H1 (cell line): ENCODE measurements around the gene POLN. TPM values are rescaled to one million over a fixed set of nuclear protein-coding genes. Genes with fewer than 3 reads are reported as not detected.

Experiments
- CTCF ChIA-PET: fragments of 300-600 bp; sonication (Branson Sonifier 250); formaldehyde crosslinking; loops from one replicate; lab custom pipeline; 2021; ENCODE audit not compliant: partially characterized antibody; lab: Charles Lee
- POLR2A ChIA-PET: fragments of 300-600 bp; sonication (Branson Sonifier 250); formaldehyde crosslinking; loops from one replicate; lab custom pipeline; 2021; ENCODE audit warnings: inconsistent platforms; ENCODE audit not compliant: partially characterized antibody; lab: Charles Lee
- DNase-seq, 2 experiments: peaks; one replicate each; pipeline versions ENCODE4 v3.0.0 to v3.0.0-alpha.2; 2010 to 2022; ENCODE audit warnings: low spot score in 2 of 2, low read depth in 1 of 2, mixed read lengths in 1 of 2
- FAIRE-seq: peaks from 2 replicates; lab custom pipeline; 2011; peaks lifted over from hg19 to GRCh38; lab: Jason Lieb, UNC
- H2AFZ ChIP-seq: 2 replicates; pipeline ENCODE4 v1.8.1; 2012; ENCODE audit warnings: low read length, inconsistent platforms
- H2AK5ac ChIP-seq: 2 replicates; pipeline ENCODE4 v1.6.1; 2013; ENCODE audit warnings: low read depth, low read length
- H2BK120ac ChIP-seq: replicated peaks from 2 replicates; pipeline ENCODE3; 2013; ENCODE audit warnings: low read depth, low read length, inconsistent platforms
- H2BK12ac ChIP-seq: 2 replicates; pipeline ENCODE4 v1.6.1; 2013; ENCODE audit warnings: low read depth, low read length
- H2BK15ac ChIP-seq: 2 replicates; pipeline ENCODE4 v1.6.1; 2013; ENCODE audit warnings: low read length
- H2BK20ac ChIP-seq: 2 replicates; pipeline ENCODE4 v1.6.1; 2013; ENCODE audit warnings: low read length
- H2BK5ac ChIP-seq: 2 replicates; pipeline ENCODE4 v1.6.1; 2013; ENCODE audit warnings: low read depth, low read length
- H3K14ac ChIP-seq: 2 replicates; pipeline ENCODE4 v1.6.1; 2013; ENCODE audit warnings: inconsistent platforms; ENCODE audit not compliant: insufficient read length
- H3K18ac ChIP-seq: 2 replicates; pipeline ENCODE4 v1.6.1; 2013; ENCODE audit warnings: low read length; ENCODE audit errors: extremely low read depth
- H3K23ac ChIP-seq: 2 replicates; pipeline ENCODE4 v1.6.1; 2013; ENCODE audit warnings: inconsistent platforms; ENCODE audit not compliant: insufficient read length
- H3K23me2 ChIP-seq: 2 replicates; pipeline ENCODE4 v1.6.1; 2013; ENCODE audit warnings: low read depth, low read length
- H3K27ac ChIP-seq: 2 replicates; pipeline ENCODE4 v1.6.1; 2011; ENCODE audit warnings: low read depth, low read length, inconsistent platforms
- H3K27me3 ChIP-seq, 4 experiments: replicated peaks in 1 of 4; 1 replicate in 1 of 4; 2 replicates in 3 of 4; pipeline versions ENCODE4 v1.6.1 to v1.8.1; 2011 to 2013; ENCODE audit warnings: low read length in 3 of 4, mild to moderate bottlenecking in 3 of 4, inconsistent platforms in 2 of 4, mixed read lengths in 2 of 4, moderate library complexity in 1 of 4; ENCODE audit not compliant: control insufficient read depth in 3 of 4, insufficient read depth in 3 of 4; ENCODE audit errors: extremely low read depth in 1 of 4
- H3K36me3 ChIP-seq, 4 experiments: 2 replicates each; pipeline versions ENCODE4 v1.6.1 to v1.8.1; 2011 to 2013; ENCODE audit warnings: mild to moderate bottlenecking in 4 of 4, low read length in 3 of 4, moderate library complexity in 2 of 4, control low read depth in 1 of 4, inconsistent platforms in 1 of 4; ENCODE audit not compliant: insufficient read depth in 4 of 4, control insufficient read depth in 2 of 4
- H3K4ac ChIP-seq: replicated peaks from 2 replicates; pipeline ENCODE3; 2013; ENCODE audit warnings: low read length, low read depth, mixed read lengths, inconsistent platforms; ENCODE audit not compliant: insufficient read length
- H3K4me1 ChIP-seq, 4 experiments: replicated peaks in 1 of 4; 1 replicate in 1 of 4; 2 replicates in 3 of 4; pipeline versions ENCODE4 v1.6.1 to v1.8.1; 2011 to 2013; ENCODE audit warnings: low read length in 3 of 4, inconsistent platforms in 2 of 4, mixed read lengths in 1 of 4; ENCODE audit not compliant: insufficient read depth in 4 of 4, control insufficient read depth in 3 of 4
- H3K4me2 ChIP-seq, 2 experiments: 2 replicates each; pipeline versions ENCODE4 v1.6.1 to v1.8.1; 2011 to 2013; ENCODE audit warnings: low read depth in 2 of 2, low read length in 2 of 2, control low read depth in 1 of 2, inconsistent platforms in 1 of 2, mild to moderate bottlenecking in 1 of 2; ENCODE audit not compliant: insufficient read depth in 1 of 2
- H3K4me3 ChIP-seq, 4 experiments: fragments of 200-600, 300-600 bp in 1 of 4; sonication (generic), shearing (Covaris generic), sonication (Bioruptor Twin) in 1 of 4; 2 replicates each; pipeline versions ENCODE4 v1.5.1 to v1.8.1; 2011 to 2016; ENCODE audit warnings: low read length in 4 of 4, low read depth in 3 of 4, control low read depth in 2 of 4, inconsistent platforms in 2 of 4, mild to moderate bottlenecking in 2 of 4, mixed read lengths in 1 of 4, moderate library complexity in 1 of 4; ENCODE audit not compliant: insufficient read depth in 2 of 4; ENCODE audit errors: extremely low read depth in 1 of 4
- H3K56ac ChIP-seq: replicated peaks from 2 replicates; pipeline ENCODE3; 2013; ENCODE audit warnings: low read depth, mild to moderate bottlenecking, mixed read lengths, low read length, inconsistent platforms; ENCODE audit not compliant: insufficient read length
- H3K79me1 ChIP-seq: 2 replicates; pipeline ENCODE4 v1.6.1; 2013; ENCODE audit warnings: low read depth, low read length, control low read depth
- H3K79me2 ChIP-seq, 2 experiments: 2 replicates each; pipeline versions ENCODE4 v1.6.1 to v1.8.1; 2012 to 2013; ENCODE audit warnings: low read length in 2 of 2, mild to moderate bottlenecking in 2 of 2, inconsistent platforms in 1 of 2; ENCODE audit not compliant: insufficient read depth in 2 of 2, control insufficient read depth in 1 of 2
- H3K9ac ChIP-seq, 4 experiments: replicated peaks in 1 of 4; 1 replicate in 1 of 4; 2 replicates in 3 of 4; pipeline versions ENCODE4 v1.6.1 to v1.8.1; 2011 to 2013; ENCODE audit warnings: low read depth in 3 of 4, low read length in 3 of 4, control low read depth in 2 of 4, mild to moderate bottlenecking in 2 of 4, moderate library complexity in 2 of 4, inconsistent platforms in 1 of 4; ENCODE audit errors: extremely low read depth in 1 of 4
- H3K9me3 ChIP-seq, 2 experiments: 2 replicates each; pipeline versions ENCODE4 v1.6.1 to v1.8.1; 2012 to 2013; ENCODE audit warnings: mild to moderate bottlenecking in 2 of 2, moderate library complexity in 2 of 2, control low read depth in 1 of 2, inconsistent platforms in 1 of 2, low read depth in 1 of 2, low read length in 1 of 2, mixed read lengths in 1 of 2; ENCODE audit not compliant: insufficient read depth in 2 of 2
- H4K20me1 ChIP-seq, 2 experiments: replicated peaks in 1 of 2; 2 replicates each; pipeline versions ENCODE3 to v1.8.1; 2011 to 2013; ENCODE audit warnings: inconsistent platforms in 2 of 2, low read length in 2 of 2, mild to moderate bottlenecking in 1 of 2; ENCODE audit not compliant: insufficient read depth in 2 of 2, control insufficient read depth in 1 of 2
- H4K5ac ChIP-seq: 2 replicates; pipeline ENCODE4 v1.6.1; 2013; ENCODE audit warnings: low read length, low read depth, mixed read lengths, inconsistent platforms; ENCODE audit not compliant: insufficient read length
- H4K8ac ChIP-seq: 2 replicates; pipeline ENCODE4 v1.8.0; 2013; ENCODE audit warnings: mild to moderate bottlenecking, moderate library complexity, low read length, inconsistent platforms; ENCODE audit not compliant: insufficient read depth; ENCODE audit errors: extremely low read depth
- H4K91ac ChIP-seq: replicated peaks from 2 replicates; pipeline ENCODE3; 2013; ENCODE audit warnings: low read length, mixed read lengths, inconsistent platforms; ENCODE audit not compliant: insufficient read length
- WGBS, 2 experiments: shearing (Covaris generic) in 1 of 2; methylation state at CpG; one replicate each; pipeline versions ENCODE4 v1.1.6 to v1.1.7; 2013 to 2015; ENCODE audit warnings: low lambda C conversion rate in 2 of 2, mixed read lengths in 2 of 2, inconsistent platforms in 1 of 2, low coverage in 1 of 2, missing lambda C conversion rate in 1 of 2; ENCODE audit not compliant: insufficient replicate concordance in 2 of 2, insufficient coverage in 1 of 2, insufficient read length in 1 of 2; ENCODE audit errors: extremely low coverage in 1 of 2, missing lambda C conversion rate in 1 of 2; 5-methylcytosine and 5-hydroxymethylcytosine counted together
- polyA plus RNA-seq, 7 experiments: library from polyadenylated mRNA; depleted of rRNA in 3 of 7; stranded (reverse) in 5 of 7; unstranded in 2 of 7; fragments of >200 nt in 5 of 7; fragments of 200-250 nt in 2 of 7; gene quantifications; 1 replicate in 5 of 7; 2 replicates in 1 of 7; 4 replicates in 1 of 7; pipeline versions ENCODE4 v1.2.1 to v1.2.3, GENCODE V29; 2011 to 2013; ENCODE audit warnings: missing spikeins in 2 of 7, mixed read lengths in 2 of 7
- total RNA-seq: library from RNA; stranded (reverse); fragmentation: NEBNext Ultra II Directional; extraction: Animal tissue kit (Norgen Biotek cat#: 25700); gene quantifications from 2 replicates; pipeline ENCODE4 v1.2.1, GENCODE V29; 2021
- TF ChIP-seq, protein P1 (sequence below): IDR thresholded peaks from 2 replicates; pipeline ENCODE4 v1.6.1; 2012; ENCODE audit warnings: low read length, inconsistent platforms

The POLN gene
- total and polyA plus RNA-seq, 2 of the 8 experiments (the other 6 are each of a cell fraction or from before 2014, with no cell fraction given): 0.98 to 1.5 TPM

GRCh38 chr4:2155246-2155645 is 86.7 kb downstream of the POLN start:
- Histone ChIP-seq H2BK5ac (no peak overlapping the region), H2AK5ac (no peak overlapping the region), H3K4me1 (no peaks in the 10 kb centered on the region), H3K56ac (no peak overlapping the region), H3K18ac (no peak overlapping the region), H2BK120ac (no peak overlapping the region), H3K9me3 (0 out of 4 replicates have a peak, but pooled peaks cover 0 to 3% of the 10 kb centered on the region in 2 experiments), H3K14ac (no peak overlapping the region), H3K79me2 (no peaks in the 10 kb centered on the region), H2AFZ (no peak overlapping the region), H3K27ac (no peak overlapping the region), H3K4me2 (no peak overlapping the region), H3K23me2 (no peaks in the 10 kb centered on the region), H3K9ac (no peak overlapping the region), H3K4me3 (no peak overlapping the region), H3K27me3 (0 out of 7 replicates have a peak, but pooled peaks cover 0 to 3% (median 0%) of the 10 kb centered on the region in 4 experiments), H4K20me1 (no peaks in the 10 kb centered on the region), H4K8ac (no peak overlapping the region), H3K4ac (no peak overlapping the region), H2BK12ac (no peak overlapping the region), H4K91ac (no peak overlapping the region), H3K23ac (no peak overlapping the region), H2BK15ac (no peak overlapping the region), H3K36me3 (no peaks in the 10 kb centered on the region), H3K79me1 (no peaks in the 10 kb centered on the region), H4K5ac (no peak overlapping the region), H2BK20ac (no peak overlapping the region)
- POLR2A ChIA-PET: no interaction called here
- 90% methylated on average over 7 of the region's 7 CpGs; no CpG with 5 or more reads in 1 of the 2 experiments for WGBS, 2 experiments
- DNase-seq: no peak
- TF ChIP-seq, protein P1, sequence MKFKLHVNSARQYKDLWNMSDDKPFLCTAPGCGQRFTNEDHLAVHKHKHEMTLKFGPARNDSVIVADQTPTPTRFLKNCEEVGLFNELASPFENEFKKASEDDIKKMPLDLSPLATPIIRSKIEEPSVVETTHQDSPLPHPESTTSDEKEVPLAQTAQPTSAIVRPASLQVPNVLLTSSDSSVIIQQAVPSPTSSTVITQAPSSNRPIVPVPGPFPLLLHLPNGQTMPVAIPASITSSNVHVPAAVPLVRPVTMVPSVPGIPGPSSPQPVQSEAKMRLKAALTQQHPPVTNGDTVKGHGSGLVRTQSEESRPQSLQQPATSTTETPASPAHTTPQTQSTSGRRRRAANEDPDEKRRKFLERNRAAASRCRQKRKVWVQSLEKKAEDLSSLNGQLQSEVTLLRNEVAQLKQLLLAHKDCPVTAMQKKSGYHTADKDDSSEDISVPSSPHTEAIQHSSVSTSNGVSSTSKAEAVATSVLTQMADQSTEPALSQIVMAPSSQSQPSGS: no peak
- CTCF ChIA-PET: interaction anchor here (1.1 to 1.9 kb wide), 2 partner anchors 17 to 60 kb away, joined by 3 to 5 read pairs; no protein-coding TSS in a partner anchor
- no peak for FAIRE-seq
